ENCODE data around the gene PRPF19. TPM values are rescaled to one million over a fixed set of nuclear protein-coding genes. Genes with fewer than 3 reads are reported as not detected.

The PRPF19 gene
- total RNA-seq, 1 donor from 2014 or later = 120 TPM

- DNase-seq (ENCODE audit: extremely low spot score, unreplicated experiment) = no peak
- H3K36me3 Mint-ChIP-seq = no peaks in the 10 kb centered on the region
- H3K4me3 Mint-ChIP-seq = peak overlapping the region; percentile 91
Observed at GRCh38 chr11:60845338-60845737, 61.0 kb downstream of the PRPF19 start.

DNA sequence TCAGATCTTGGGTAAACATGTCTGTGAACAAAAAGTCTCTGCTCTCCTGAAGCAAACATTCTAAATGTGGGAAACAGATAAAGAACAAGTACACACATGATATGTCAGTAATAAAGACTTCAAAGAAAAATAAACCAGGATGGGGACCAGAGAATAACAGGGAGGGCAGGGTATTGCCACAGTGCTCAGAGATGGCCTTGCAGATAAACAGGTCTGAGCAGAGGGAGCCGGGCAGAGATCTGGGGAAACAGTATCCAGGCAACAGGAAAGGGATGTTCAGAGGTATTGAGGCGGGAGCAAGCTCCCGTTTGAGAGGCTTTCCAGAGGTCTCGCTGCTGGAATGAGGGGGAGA is 61.5 kb downstream of the PRPF19 start:
- H3K9me3 Mint-ChIP-seq = no peaks in the 10 kb centered on the region
- no peak for DNase-seq (ENCODE audit: extremely low spot score, unreplicated experiment)
- H3K4me1 Mint-ChIP-seq (ENCODE audit: unreplicated experiment) = peaks cover 37% of the 10 kb centered on the region
- H3K36me3 Mint-ChIP-seq = no peaks in the 10 kb centered on the region
- no peak for TF ChIP-seq CTCF (conservative IDR thresholded peaks at IDR 0.05)
- peak overlapping the region; percentile 30 for H3K27ac Mint-ChIP-seq
- peak overlapping the region; percentile 91 for H3K4me3 Mint-ChIP-seq
- H3K27me3 Mint-ChIP-seq = no peaks in the 10 kb centered on the region

More at GRCh38 chr11:60845338-60845737, 61.0 kb downstream of the PRPF19 start:
- Mint-ChIP-seq H3K9me3 (no peaks in the 10 kb centered on the region), H3K27ac (peak overlapping the region; percentile 30), H3K4me1 (ENCODE audit: unreplicated experiment) (peaks cover 37% of the 10 kb centered on the region), H3K27me3 (no peaks in the 10 kb centered on the region)
- no peak for TF ChIP-seq CTCF (conservative IDR thresholded peaks at IDR 0.05)

GRCh38 chr11:60844045-60844869 is 62.1 kb downstream of the PRPF19 start:
- H3K36me3 Mint-ChIP-seq = no peaks in the 10 kb centered on the region
- H3K4me3 Mint-ChIP-seq = peak overlapping the region; percentile 91
- no peak for DNase-seq (ENCODE audit: extremely low spot score, unreplicated experiment)
- peak overlapping the region; percentile 30 for H3K27ac Mint-ChIP-seq
- no peaks in the 10 kb centered on the region for H3K9me3 Mint-ChIP-seq
- peaks cover 37% of the 10 kb centered on the region for H3K4me1 Mint-ChIP-seq (ENCODE audit: unreplicated experiment)
- H3K27me3 Mint-ChIP-seq = no peaks in the 10 kb centered on the region
- no peak for TF ChIP-seq CTCF (conservative IDR thresholded peaks at IDR 0.05)

DNA sequence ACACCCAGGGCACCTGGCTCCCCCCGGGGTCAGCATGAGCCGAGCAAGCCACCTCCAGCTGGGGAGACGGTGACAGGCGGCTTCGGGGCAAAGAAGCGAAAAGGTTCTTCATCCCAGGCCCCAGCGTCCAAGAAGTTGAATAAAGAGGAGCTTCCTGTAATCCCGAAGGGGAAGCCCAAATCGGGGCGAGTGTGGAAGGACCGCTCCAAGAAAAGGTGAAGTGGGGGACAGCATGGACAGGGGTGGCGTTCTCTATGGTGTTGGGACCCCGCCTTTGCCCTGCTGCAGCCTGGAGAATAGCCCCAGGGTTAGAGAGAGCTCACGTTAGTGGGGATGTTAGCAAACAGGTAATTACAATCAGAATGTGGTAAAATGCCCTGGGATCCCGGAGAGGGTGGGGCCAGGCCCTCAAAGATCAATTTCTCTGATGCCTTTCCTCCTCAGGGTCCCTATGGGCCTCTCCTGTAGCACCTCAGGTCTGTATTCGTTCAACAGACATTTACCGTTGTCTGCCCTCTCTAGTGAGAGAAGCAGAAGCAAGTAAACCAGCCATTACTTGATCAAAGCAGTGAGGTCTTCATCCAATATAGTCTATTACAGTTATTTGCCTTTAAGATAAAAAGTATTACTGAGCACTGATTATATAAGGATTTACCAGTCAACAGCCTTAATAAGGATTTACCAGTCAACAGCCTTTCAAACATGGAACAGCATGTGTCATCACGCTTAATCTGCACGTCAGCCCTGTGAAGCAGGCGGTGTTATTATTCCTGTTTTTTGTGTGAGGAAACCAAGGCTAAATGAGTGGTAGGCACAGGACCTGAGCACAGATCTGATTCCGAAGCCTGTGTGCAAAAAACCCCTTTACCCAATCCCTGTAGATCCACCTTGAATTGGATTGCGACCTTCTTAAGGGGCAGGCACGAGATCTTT is 63.5 kb downstream of the PRPF19 start:
- Mint-ChIP-seq H3K36me3 (no peaks in the 10 kb centered on the region), H3K27ac (peak overlapping the region; percentile 92), H3K4me1 (ENCODE audit: unreplicated experiment) (peaks cover 37% of the 10 kb centered on the region), H3K27me3 (no peaks in the 10 kb centered on the region), H3K4me3 (peak overlapping the region; percentile 91), H3K9me3 (no peaks in the 10 kb centered on the region)
- TF ChIP-seq CTCF (conservative IDR thresholded peaks at IDR 0.05) = no peak
- DNase-seq (ENCODE audit: extremely low spot score, unreplicated experiment) = no peak

DNA sequence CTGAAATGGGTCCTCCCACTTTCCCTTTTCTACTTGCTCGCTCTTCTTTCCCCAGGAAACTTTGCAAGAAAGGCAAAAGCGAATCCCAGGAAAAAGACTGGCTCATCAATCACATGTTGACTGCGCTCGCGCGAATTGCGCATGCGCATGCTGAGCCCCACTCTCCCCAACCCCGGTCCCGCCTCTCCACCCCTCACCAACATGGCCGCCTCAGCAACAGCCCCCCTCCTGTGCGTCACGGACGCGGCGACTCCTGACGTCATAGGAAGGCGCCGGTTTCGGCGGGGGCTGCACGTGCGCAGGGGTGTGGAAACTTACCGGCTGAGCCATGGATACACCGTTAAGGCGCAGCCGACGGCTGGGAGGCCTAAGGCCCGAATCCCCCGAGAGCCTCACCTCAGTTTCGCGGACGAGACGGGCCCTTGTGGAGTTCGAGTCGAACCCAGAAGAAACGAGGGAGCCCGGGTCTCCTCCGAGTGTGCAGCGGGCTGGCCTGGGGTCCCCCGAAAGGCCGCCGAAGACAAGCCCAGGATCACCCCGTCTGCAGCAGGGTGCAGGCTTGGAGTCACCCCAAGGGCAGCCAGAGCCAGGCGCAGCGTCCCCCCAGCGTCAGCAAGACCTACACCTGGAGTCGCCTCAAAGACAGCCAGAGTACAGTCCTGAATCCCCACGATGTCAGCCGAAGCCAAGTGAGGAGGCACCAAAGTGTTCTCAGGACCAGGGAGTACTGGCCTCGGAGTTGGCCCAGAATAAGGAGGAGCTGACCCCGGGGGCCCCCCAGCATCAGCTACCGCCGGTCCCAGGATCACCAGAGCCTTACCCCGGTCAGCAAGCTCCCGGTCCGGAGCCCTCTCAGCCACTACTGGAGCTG is 64.4 kb downstream of the PRPF19 start, which contains the start of gene CCDC86:
CCDC86 (plus strand) TSS at position 317 of the 871 bp plus-strand sequence; CDS start at position 329, 12 bp downstream.
- peak; percentile 99 for DNase-seq (ENCODE audit: extremely low spot score, unreplicated experiment)
- Mint-ChIP-seq H3K27me3 (no peaks in the 10 kb centered on the region), H3K36me3 (no peaks in the 10 kb centered on the region), H3K27ac (peak within 1 kb of the TSS; percentile 92), H3K4me3 (peak within 1 kb of the TSS; percentile 91), H3K9me3 (no peaks in the 10 kb centered on the region), H3K4me1 (ENCODE audit: unreplicated experiment) (peaks cover 37% of the 10 kb centered on the region)
- TF ChIP-seq CTCF (conservative IDR thresholded peaks at IDR 0.05) = no peak

All from type B pancreatic cell (in vitro differentiated cells).